ENCODE data around the gene JUND.

JUND gene

DNA sequence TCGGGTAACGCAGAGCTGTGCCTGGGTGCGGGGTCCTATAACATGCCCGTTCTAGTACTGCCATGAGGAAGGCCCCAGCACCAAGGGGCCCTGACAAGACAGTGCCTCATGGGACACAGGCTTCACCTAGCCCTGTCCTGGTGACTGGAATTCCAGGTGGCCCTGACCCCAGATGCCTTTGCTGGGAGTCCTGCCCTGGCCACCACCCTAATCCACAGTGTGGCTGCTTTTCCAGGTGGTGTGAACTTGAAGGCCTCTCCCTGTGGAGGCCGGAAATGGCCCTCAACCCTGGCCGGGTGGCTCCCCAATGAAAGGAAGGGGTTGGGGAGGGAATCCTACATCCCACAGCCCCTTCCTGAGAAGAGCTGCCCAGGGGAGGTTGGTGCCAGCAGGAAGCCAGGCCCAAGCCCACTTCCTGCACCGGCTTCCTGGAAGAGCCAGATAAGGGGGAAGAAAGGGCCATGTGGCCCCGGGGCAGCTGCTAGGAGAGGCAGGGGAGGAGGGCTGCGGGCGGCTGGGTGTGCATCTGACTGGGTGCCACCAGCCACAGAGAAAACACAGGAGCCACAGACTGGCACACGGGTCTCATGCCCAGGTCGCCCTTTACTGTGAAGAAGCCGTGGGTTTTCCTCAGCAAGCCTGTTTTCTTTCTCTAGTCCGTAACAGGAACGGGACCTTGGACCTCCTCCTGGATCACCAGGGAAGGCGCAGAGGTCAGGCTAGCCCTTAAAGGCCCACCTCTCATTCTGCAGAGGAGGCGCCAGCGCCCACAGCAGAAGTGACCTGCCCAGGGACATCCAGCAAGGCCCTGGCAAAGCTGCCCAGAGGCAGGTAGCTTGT, 36.8 kb upstream of the JUND start:
- Histone ChIP-seq H3K4me1 (ENCODE audit: insufficient read depth, low read length) (peaks cover 12% of the 10 kb centered on the region), H3K27me3 (ENCODE audit: insufficient read depth, low read length) (no peaks in the 10 kb centered on the region), H2AFZ (ENCODE audit: low read depth, low read length) (no peak overlapping the region), H3K9me3 (ENCODE audit: low read length) (no peaks in the 10 kb centered on the region), H3K4me3 (ENCODE audit: low read length) (no peak overlapping the region), H3K36me3 (ENCODE audit: insufficient read depth, low read length) (peaks cover 22% of the 10 kb centered on the region)

DNA sequence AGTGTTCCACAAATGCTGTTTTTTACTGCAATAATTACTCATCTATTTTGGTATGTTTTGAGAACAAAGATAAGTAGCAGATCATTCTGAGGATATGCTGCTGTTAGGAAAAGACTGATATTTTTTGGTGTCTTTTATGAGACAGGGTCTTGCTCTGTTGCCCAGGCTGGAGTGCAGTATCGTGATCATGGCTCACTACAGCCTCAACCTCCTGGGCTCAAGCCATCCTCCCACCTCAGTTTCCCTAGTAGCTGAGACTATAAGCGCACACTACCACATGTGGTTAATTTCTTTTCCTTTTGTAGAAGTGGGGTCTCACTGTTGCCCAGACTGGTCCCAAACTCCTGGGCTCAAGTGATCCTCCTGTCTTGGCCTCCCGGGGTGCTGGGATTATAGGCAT, 32.0 kb upstream of the JUND start:
- Histone ChIP-seq H3K9me3 (ENCODE audit: low read length) (no peaks in the 10 kb centered on the region), H3K36me3 (ENCODE audit: insufficient read depth, low read length) (peaks cover 58% of the 10 kb centered on the region), H3K4me3 (ENCODE audit: low read length) (no peak overlapping the region), H3K4me1 (ENCODE audit: insufficient read depth, low read length) (no peaks in the 10 kb centered on the region), H3K27me3 (ENCODE audit: insufficient read depth, low read length) (no peaks in the 10 kb centered on the region), H2AFZ (ENCODE audit: low read depth, low read length) (no peak overlapping the region)

DNA sequence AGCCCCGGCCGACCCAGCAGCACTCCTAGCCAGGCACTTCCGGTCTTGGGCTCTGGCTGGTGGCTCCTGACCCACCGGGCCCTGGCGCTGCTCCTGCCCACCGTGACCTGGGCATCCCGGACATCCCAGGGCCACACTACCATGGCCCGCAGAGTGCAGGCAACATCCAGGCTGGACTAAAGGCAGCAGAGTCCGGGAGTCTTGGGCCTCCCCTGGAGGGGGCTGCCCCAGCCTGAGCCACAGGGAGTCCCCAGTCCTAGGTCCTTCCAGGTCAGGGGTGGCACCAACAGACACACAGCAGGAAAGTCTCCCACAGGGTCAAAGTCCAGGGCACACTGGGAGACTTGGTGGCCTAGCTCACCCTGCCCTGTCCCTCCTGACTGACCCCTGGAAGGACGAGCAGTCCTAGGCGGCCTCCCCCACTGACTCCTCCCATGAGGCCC, 30.7 kb upstream of the JUND start:
- H3K27me3 ChIP-seq (ENCODE audit: insufficient read depth, low read length): no peaks in the 10 kb centered on the region
- H3K9me3 ChIP-seq (ENCODE audit: low read length): no peaks in the 10 kb centered on the region
- H3K4me3 ChIP-seq (ENCODE audit: low read length): no peak overlapping the region
- no peak overlapping the region for H2AFZ ChIP-seq (ENCODE audit: low read depth, low read length)
- peaks cover 70% of the 10 kb centered on the region for H3K36me3 ChIP-seq (ENCODE audit: insufficient read depth, low read length)
- no peaks in the 10 kb centered on the region for H3K4me1 ChIP-seq (ENCODE audit: insufficient read depth, low read length)

DNA sequence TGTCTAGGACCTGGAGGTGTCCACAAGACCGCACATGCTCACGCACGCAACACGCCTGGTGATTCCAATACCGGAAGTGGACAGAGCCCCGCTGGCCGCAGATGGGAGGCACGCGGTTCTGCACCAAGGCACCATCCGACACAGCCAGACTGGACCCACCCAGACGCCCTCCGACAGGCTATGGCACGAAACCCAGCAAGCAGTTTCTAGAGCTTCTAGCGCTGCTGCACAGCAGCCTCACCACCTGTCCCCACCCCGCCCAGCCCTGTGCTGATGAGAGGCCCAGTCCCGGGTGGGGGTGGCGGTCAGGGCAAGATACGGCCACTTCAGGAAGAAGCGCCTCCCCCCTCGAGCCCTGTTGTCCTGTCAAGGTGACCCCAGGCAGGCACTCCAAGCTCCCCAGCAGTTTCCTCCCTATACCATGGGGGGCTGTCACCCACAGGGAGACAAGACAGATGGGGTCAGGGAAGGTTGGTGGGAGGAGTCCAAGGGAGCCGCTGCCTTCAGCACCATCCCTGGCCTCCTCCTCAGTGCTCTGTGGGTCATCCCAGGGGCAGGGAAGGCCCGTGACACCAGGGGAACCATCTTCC, 30.2 kb upstream of the JUND start:
- H2AFZ ChIP-seq (ENCODE audit: low read depth, low read length): no peak overlapping the region
- peaks cover 73% of the 10 kb centered on the region for H3K36me3 ChIP-seq (ENCODE audit: insufficient read depth, low read length)
- no peaks in the 10 kb centered on the region for H3K4me1 ChIP-seq (ENCODE audit: insufficient read depth, low read length)
- H3K4me3 ChIP-seq (ENCODE audit: low read length): no peak overlapping the region
- no peaks in the 10 kb centered on the region for H3K9me3 ChIP-seq (ENCODE audit: low read length)
- no peaks in the 10 kb centered on the region for H3K27me3 ChIP-seq (ENCODE audit: insufficient read depth, low read length)

DNA sequence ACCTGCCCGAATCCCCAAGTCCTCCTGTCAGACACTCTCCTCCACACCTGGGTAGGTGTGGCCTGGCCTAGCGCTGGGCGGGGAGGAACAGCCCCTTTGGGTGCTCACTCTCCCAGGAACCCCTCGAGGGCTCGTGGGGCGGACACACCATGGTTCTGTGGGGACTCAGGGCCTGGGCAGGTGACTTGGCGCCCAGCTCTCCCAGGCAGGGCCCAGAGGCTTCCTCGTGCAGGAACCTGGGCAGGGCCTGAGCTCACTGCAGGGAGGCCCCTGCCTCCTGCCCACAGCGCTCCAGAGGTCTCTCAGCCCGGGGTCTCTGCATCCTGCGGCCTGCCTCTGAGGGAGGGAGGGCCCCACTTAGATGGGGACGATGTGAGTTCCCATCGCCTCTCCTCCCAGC, 29.5 kb upstream of the JUND start:
- H2AFZ ChIP-seq (ENCODE audit: low read depth, low read length): no peak overlapping the region
- H3K36me3 ChIP-seq (ENCODE audit: insufficient read depth, low read length): peaks cover 74% of the 10 kb centered on the region
- no peaks in the 10 kb centered on the region for H3K27me3 ChIP-seq (ENCODE audit: insufficient read depth, low read length)

DNA sequence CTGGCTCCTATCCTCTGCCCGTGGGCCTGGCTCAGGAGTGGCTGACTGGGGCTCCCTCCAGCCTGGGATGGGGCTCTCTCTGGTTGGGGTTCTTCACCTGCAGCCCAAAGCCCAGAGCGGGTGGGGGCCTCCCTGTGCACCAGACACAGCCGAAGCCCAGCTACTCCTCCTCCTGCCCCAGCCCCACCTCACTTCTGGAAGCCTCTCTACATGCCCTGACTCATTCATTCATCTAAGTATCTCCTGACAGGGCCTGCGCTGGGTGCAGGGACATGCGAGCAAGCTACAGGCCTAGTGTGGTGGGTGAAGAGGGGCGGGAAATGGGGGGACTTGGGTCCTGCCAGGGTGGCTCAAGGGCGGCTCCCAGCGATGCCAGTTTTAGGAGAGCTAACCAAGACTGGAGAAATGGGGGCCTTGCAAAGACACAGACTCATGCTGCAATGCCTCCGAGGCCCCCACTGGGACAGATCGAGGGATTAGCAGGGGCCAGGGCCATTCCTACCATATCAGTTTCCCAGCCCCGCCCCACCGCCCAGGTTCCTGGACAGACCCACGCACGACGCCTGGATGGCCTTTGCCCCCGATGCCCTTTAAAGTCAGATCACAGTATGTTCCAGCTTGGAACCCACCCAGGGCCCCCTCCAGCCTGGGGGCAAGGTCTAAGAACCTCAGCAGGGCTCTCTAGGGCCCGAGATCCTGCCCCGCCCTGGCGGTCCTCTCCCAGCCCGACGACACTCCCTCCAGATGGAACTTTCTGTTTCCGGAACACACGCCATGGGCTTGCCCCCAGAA, 28.9 kb upstream of the JUND start:
- Histone ChIP-seq H3K27me3 (ENCODE audit: insufficient read depth, low read length) (no peaks in the 10 kb centered on the region), H3K4me1 (ENCODE audit: insufficient read depth, low read length) (peaks cover 4% of the 10 kb centered on the region), H3K4me3 (ENCODE audit: low read length) (no peak overlapping the region), H3K36me3 (ENCODE audit: insufficient read depth, low read length) (peaks cover 67% of the 10 kb centered on the region), H3K9me3 (ENCODE audit: low read length) (no peaks in the 10 kb centered on the region), H2AFZ (ENCODE audit: low read depth, low read length) (no peak overlapping the region)

More for the DNA sequence above, 29.5 kb upstream of the JUND start:
- H3K4me1 ChIP-seq (ENCODE audit: insufficient read depth, low read length): no peaks in the 10 kb centered on the region
- no peaks in the 10 kb centered on the region for H3K9me3 ChIP-seq (ENCODE audit: low read length)
- no peak overlapping the region for H3K4me3 ChIP-seq (ENCODE audit: low read length)

DNA sequence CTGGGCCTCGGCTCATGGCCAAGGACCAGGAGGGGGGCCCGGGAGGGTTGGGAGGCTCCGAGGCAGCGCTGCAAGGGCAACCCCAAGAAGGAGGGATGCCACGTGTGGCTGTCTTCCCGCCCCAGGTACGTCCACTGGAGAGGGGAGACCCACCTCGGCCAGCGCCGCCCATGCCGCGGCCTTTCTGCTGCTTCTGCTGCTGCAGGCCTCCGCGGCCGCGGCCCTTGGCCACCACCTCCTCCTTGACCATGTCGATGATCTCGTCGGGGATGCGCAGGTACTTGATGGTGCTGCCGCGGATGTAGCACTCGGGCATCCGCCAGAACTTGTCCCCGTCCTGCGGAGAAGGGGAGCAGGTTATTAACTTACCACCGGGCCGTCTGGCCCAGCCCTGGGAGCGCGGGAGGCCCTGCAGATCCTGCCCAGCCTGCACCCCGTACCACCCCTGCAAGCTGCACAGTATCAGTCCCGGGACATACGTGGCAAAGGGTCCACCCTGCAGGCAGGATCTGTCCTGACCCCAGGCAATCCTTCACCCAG, 28.2 kb upstream of the JUND start:
- Histone ChIP-seq H3K4me1 (ENCODE audit: insufficient read depth, low read length) (peaks cover 11% of the 10 kb centered on the region), H3K36me3 (ENCODE audit: insufficient read depth, low read length) (peaks cover 64% of the 10 kb centered on the region), H2AFZ (ENCODE audit: low read depth, low read length) (no peak overlapping the region), H3K9me3 (ENCODE audit: low read length) (no peaks in the 10 kb centered on the region), H3K4me3 (ENCODE audit: low read length) (no peak overlapping the region), H3K27me3 (ENCODE audit: insufficient read depth, low read length) (no peaks in the 10 kb centered on the region)

DNA sequence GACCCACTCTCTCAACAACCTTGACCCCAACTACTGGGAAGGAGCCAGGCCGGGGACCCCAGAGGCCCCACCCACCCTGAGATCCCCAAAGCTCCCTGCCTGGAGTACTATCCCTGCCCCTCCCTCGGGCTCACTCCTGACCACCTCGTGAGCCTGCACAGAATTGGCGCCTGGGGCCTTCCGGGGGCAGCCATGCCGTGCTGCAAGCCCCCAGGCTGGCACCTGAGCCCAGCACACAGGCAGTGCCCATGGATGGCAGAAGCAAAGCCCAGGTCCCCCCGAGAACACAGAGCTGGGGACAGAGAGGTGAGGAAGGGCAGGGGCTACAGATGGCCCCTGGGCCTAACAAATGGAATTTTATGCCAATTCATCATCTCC, 27.5 kb upstream of the JUND start:
- Histone ChIP-seq H3K27me3 (ENCODE audit: insufficient read depth, low read length) (no peaks in the 10 kb centered on the region), H3K4me1 (ENCODE audit: insufficient read depth, low read length) (peaks cover 17% of the 10 kb centered on the region), H2AFZ (ENCODE audit: low read depth, low read length) (no peak overlapping the region), H3K9me3 (ENCODE audit: low read length) (no peaks in the 10 kb centered on the region), H3K36me3 (ENCODE audit: insufficient read depth, low read length) (peaks cover 64% of the 10 kb centered on the region), H3K4me3 (ENCODE audit: low read length) (no peak overlapping the region)

DNA sequence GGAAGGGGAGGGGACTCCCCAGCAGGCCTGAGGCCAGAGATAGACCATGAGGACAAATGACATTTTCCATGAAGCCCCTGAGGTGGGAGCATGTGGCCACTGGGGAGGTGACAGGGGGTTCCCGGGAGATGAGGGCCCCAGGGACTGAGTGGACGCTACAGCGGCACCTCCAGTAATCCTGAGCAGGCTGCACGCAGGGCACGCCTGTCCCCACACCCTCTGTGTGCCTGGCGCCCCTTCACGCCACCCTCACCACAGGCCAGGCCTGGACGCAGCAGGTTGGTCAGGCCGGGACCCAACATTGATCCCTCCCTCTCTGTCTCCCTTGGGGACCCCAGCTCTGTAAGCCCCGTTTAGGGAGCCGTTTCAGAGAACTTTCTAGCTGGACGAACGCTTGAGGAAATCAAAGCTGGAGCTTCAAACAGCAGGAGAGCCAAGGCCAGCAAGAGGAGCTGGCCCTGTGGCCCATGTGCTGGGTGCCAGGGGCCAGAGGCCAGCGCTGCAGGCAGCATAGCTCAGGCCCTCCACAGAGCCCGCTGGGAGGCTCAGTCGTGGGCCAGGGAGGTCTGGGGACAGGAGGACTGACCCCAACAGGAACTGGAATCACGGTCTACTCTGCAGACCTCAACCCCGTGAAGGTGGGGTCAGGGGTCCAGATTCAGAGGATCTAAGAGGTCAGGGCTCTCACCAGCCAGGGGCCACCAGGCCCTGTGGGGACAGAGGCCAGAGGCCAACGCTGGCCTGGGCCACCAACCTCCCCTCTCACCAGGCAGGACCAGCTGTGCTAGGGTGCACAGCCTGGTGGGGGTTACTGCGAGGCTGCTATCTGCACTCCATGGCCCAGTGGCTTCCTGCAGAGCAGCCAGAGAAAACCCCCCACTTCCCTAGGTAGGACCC, 26.9 kb upstream of the JUND start:
- Histone ChIP-seq H3K4me3 (ENCODE audit: low read length) (no peak overlapping the region), H3K9me3 (ENCODE audit: low read length) (no peaks in the 10 kb centered on the region), H3K36me3 (ENCODE audit: insufficient read depth, low read length) (peaks cover 59% of the 10 kb centered on the region), H3K27me3 (ENCODE audit: insufficient read depth, low read length) (no peaks in the 10 kb centered on the region), H3K4me1 (ENCODE audit: insufficient read depth, low read length) (peaks cover 18% of the 10 kb centered on the region), H2AFZ (ENCODE audit: low read depth, low read length) (no peak overlapping the region)

DNA sequence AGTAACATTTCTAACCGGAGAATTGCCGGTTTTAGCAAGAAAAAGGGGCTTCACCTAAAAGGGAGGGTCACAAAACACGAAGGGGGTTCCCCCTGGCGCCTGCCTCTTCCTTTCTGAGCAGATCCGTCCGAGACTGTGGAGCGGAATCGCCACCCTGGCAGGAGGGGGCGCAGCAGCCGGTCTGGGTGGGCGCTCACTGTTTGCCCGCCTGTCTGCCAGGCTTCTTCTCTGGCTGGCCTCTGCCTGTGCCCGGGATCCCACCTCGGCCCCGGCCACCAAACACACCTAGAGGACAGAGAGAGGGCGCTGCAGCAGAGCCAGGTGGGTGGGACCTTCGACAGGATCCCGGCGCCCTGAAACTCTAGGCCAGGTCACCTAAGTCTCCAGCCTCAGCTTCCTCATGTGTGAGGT, 25.9 kb upstream of the JUND start:
- Histone ChIP-seq H3K9me3 (ENCODE audit: low read length) (no peaks in the 10 kb centered on the region), H3K4me3 (ENCODE audit: low read length) (no peak overlapping the region), H3K36me3 (ENCODE audit: insufficient read depth, low read length) (peaks cover 51% of the 10 kb centered on the region)

DNA sequence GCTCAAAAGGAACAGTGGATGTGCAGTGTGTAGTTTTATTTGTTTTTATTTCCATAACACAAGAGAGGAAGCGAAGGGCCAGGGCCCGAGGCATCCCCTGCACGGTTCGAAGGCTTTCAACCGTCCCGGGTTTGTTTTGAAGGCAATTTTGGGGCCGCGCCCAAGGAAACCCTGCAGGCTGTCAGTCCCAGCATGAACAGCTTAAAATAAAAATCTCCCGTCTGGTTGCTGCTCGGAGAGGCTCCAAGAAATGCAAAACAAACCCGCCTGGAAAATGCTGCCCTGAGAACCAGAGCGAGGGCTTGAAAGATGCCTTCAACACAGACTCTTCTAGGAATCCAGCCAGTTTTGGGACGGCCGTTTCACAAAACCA, 25.5 kb upstream of the JUND start:
- Histone ChIP-seq H3K27me3 (ENCODE audit: insufficient read depth, low read length) (no peaks in the 10 kb centered on the region), H3K4me1 (ENCODE audit: insufficient read depth, low read length) (peaks cover 18% of the 10 kb centered on the region), H3K9me3 (ENCODE audit: low read length) (no peaks in the 10 kb centered on the region), H3K4me3 (ENCODE audit: low read length) (no peak overlapping the region), H3K36me3 (ENCODE audit: insufficient read depth, low read length) (peaks cover 47% of the 10 kb centered on the region), H2AFZ (ENCODE audit: low read depth, low read length) (no peak overlapping the region)

More for the DNA sequence above, 25.9 kb upstream of the JUND start:
- Histone ChIP-seq H3K4me1 (ENCODE audit: insufficient read depth, low read length) (peaks cover 18% of the 10 kb centered on the region), H2AFZ (ENCODE audit: low read depth, low read length) (no peak overlapping the region), H3K27me3 (ENCODE audit: insufficient read depth, low read length) (no peaks in the 10 kb centered on the region)

DNA sequence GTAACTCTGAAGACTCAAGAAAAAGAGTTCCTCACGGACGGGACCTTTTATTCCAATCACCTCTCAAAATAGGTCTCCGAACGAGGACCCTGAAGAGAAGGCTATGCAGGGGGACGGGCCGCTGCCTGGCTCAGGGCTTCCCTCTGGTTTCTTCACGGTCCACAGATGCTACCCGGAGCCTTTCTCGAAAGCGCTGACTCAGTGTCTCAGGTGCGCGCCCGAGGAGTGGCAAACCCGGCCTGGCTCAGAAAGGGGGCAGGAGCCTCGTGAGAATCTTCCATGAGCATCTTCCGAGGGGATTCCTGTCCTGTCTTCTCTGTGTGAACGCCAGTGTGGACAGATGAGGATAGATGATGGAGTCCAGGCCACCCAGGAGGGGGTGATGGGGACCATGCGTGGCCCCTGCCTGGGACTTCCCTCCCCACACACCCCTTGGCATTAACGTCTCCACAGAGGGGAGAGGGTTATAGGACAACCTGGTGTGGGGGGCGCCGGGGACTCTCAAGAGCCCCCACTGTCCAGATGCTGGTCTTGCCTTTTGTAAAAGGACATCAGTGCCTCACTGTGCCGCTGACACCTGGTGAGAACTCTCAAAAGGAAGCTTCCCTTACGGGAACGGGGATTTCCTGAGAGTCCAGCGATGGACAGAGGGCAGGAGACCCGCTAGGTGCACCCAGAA, 24.9 kb upstream of the JUND start:
- Histone ChIP-seq H3K36me3 (ENCODE audit: insufficient read depth, low read length) (peaks cover 42% of the 10 kb centered on the region), H3K4me1 (ENCODE audit: insufficient read depth, low read length) (peaks cover 18% of the 10 kb centered on the region), H3K9me3 (ENCODE audit: low read length) (no peaks in the 10 kb centered on the region), H2AFZ (ENCODE audit: low read depth, low read length) (no peak overlapping the region), H3K27me3 (ENCODE audit: insufficient read depth, low read length) (no peaks in the 10 kb centered on the region), H3K4me3 (ENCODE audit: low read length) (no peak overlapping the region)

Measured in neuron (in vitro differentiated cells).